GOT3 (cell line): ENCODE results near the gene TMEM175.

Experiments used
- DNase-seq: peaks from one replicate; lab custom pipeline; 2025; ENCODE audit warnings: mixed read lengths; lab: John Stamatoyannopoulos, UW

Gene TMEM175

GRCh38 chr4:931960-932712 lies at the start of gene TMEM175, which contains the start of gene GAK:
TSS of gene TMEM175 (plus strand) at chr4:932460. CDS start at chr4:947740, 15,280 bp downstream.
TSS of gene GAK (minus strand) at chr4:932316. CDS start at chr4:932187, 129 bp downstream.
- DNase-seq = peak; percentile 88

GRCh38 chr4:882646-883045 lies 49.6 kb upstream of the TMEM175 start:
- no peak for DNase-seq

GRCh38 chr4:883377-884095 lies 48.7 kb upstream of the TMEM175 start:
- DNase-seq = no peak

DNA sequence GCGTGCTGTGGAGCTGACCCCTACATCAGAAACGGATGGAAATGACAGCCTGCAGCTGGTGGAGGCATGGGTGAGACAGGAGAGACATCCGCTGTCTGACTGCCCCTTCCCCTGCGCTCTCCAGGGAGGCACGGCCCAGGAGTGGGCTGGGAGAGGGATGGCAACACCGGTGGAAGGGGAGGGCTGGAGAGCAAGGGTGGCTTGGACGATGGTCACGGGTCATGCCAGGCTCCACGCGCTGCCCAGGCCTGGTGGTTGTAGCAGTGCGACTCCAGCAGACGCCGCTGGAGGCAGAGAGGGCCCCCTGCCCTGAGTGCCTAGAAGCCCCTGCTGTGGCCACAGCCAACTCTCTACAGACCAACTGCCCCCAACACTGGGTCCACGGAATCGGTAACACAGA lies 48.0 kb upstream of the TMEM175 start:
- DNase-seq = no peak

DNA sequence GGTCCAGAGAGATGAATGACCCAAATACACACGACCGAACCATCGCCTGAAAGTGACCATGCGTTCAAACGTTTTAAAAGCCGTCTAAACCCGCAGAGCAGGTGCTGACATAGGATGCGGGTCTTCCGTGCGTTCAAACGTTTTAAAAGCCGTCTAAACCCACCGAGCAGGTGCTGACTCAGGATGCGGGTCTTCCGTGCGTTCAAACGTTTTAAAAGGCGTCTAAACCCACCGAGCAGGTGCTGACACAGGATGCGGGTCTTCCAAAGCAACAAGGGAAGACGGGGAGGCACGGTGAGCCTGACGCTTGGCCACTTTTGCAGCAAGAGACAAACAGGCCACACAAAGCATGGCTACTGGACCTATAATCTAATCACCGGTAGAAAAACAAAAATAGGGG lies 47.4 kb upstream of the TMEM175 start:
- no peak for DNase-seq

DNA sequence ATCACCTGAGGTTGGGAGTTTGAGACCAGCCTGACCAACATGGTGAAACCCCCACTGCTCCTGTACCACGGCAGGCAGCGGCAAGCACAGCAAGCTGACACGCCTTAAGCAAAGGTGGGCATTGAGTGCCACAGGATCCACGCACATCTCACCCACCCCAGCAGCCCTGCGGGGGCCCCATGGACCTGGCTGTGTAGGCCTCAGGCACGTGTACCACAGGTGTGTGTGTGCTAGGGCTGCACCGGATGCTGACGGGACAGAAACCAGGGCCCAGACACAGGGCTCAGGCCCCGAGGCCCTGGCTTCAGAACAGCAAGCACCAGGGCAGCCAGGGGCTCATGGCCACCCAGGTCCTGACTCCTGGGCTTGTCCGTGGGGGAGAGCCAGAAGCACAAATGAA lies 46.9 kb upstream of the TMEM175 start:
- no peak for DNase-seq

DNA sequence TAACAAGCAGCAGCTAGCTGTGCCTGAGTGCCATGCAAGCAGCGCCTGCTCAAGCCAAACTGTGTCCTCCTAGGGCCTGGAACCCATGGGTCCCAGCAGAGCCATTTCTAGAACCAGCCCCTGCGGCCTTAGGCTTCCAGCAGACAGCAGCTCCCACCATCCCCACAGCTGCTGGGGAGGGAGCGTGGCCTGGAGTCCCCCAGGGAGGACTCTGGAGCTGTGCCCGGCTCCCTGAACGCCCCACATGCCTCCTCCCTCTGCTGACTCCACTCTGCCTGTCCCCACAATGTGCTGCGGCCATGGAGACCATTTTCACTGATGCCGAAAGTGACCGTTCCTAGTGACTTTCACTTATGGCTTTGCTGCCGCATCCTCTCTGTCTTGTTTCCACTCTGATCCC lies 46.0 kb upstream of the TMEM175 start:
- no peak for DNase-seq

DNA sequence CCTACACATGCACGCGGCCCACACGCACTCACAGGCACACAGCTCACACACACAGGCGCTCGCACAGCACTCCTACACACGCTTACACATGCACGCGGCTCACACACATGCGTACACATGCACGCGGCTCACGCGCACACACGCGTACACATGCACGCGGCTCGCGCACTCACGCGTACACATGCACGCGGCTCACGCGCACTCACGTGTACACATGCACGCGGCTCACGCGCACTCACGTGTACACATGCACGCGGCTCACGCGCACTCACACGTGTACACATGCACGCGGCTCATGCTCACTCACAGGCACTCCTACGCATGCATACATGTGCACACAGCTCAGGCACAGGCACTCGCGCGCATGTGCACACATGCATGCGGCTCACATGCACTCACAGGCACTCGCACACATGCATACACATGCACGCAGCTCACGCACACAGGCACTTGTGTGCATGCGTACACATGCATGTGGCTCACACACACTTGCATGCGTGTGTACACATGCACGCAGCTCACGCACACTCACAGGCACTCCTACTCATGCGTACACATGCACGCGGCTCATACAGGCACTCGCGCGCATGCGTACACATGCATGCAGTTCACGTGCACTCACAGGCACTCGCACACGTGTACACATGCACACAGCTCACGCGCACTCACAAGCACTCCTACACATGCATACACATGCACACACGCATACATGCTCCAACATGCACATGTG lies 45.1 kb upstream of the TMEM175 start:
- DNase-seq = no peak

GRCh38 chr4:888029-888428 lies 44.2 kb upstream of the TMEM175 start:
- no peak for DNase-seq

- DNase-seq = no peak
Measured at GRCh38 chr4:889516-889915, 42.7 kb upstream of the TMEM175 start.

DNA sequence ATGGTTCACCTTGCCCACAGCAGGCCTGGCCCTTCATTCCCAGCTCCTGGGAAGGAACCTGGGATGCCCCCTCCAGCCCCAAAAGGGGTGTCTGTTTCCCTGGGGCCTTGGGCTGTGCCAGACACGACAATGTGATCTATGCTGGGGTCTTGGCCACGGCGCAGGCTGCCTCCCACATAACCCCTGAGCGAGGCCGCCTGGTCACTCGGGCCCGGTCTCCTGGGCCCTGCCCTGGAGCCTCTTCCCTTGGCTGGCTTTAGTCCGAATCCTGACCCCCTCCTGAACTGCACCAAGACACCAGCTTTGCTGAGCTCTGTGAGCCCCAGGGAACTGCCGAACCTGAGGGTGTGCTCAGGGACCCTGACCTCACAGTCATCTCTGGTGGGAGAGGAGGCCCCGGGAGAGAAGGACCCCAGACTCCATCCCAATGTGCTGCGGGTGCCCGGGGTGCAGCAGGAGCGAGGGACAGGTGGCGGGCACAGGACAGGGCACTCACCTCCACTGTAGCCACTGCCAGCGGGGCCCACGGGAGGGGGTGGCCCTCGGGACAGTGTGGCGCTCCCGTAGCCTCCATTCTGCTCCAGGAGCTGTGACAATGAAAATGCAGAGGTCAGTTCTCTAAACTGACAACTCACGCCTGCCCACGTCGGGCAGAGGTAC lies 42.1 kb upstream of the TMEM175 start:
- DNase-seq = no peak

DNA sequence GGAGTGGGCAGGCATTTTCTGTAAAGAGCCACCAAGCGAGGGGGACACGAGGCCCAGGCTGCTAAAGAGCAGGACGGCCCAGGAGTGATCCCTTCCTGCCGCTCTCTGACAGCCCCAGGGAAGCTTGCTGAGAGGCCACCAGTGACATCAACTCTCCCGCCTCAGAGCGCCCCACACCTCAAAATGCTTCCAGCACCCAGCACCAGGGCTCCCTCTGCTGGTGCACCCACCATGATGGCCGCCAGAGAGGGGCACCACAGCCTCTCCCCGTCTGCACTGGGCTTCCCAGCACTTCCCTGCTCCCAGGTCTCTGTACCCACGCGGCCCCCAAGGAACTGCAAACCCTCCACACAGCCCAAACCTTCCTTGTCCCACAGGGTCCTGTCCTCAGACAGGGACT lies 40.5 kb upstream of the TMEM175 start:
- DNase-seq = no peak

DNA sequence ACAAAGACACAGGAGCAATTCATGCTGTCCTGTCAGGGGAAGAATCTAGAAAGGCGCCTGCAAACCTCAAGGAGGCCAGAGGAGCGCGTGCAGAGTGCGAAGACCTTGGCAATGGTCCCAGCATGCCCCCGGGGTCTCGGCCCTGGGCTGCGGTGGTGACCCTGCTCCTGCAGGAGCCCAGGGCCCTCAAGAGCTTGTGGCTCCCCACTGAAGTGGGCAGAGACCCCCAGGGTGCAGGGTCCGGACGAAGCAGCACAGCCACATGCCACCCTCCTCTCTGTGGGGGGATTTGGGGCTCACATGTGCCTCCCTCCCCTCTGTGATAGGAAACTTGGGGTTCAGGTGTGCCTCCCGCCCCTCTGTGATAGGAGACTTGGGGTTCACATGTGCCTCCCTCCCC lies 39.5 kb upstream of the TMEM175 start:
- DNase-seq = no peak

- DNase-seq = no peak
Measured at GRCh38 chr4:893276-893994, 38.8 kb upstream of the TMEM175 start.

- no peak for DNase-seq
Measured at GRCh38 chr4:893995-894705, 38.1 kb upstream of the TMEM175 start.

DNA sequence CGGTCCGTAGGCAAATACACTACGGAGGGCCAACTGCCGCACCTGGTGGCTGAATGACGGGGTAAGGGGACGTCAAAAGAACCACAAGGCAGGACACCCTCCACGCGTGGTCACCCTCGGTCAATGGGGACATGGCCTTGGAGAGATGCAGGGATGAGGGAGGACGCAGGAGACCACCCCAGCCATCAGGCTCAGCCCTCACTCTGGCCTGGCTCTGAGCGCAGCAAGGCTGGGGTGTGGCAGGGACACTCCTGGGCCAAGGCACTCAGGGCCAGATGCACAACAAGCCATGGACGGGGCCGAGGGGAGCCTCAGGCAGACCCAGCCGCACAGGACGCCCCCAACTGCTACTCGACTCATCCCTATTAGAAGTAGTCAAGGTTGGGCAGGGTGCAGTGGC lies 36.7 kb upstream of the TMEM175 start:
- DNase-seq = no peak

DNA sequence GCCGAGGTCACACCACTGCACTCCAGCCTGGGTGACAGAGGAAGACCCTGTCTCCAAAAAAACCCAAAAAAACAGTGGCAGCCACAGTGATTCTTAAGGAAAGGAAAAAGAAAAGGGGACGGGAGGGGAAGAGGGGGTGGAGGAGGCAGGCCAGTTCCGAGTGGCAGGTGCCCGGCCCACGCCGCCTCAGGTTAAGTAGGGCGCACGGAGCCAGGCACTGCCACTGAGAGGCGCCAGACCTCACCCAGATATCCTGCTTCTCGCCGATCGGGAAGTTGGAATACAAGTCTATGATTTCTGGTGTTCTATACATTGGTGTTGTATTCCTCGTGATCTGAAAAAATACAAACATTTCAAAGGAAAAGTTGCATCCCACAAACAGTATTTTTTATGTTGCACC lies 36.0 kb upstream of the TMEM175 start:
- no peak for DNase-seq

GRCh38 chr4:896630-897029 lies 35.6 kb upstream of the TMEM175 start:
- DNase-seq = no peak

DNA sequence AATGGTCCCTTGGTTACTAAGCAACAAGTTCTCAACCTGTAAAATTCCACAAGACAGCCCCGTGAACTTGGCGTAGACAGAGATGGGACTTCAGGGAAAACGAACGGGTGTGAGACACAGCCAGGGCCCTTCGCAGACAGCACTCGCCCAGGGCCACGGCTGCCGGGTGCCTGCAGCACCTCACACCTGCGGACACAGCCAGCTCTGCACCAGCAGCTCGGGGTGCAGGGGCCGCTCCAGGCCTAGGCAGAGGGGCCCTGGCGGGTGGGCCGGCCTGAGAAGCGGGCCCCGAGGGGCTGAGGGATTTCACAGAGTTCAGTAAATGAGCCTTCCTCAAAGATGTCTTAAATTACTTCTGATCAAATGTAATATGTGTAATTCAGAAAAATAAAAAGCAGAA lies 34.1 kb upstream of the TMEM175 start:
- DNase-seq = no peak

GRCh38 chr4:898869-899555 lies 33.2 kb upstream of the TMEM175 start:
- DNase-seq = no peak
